ENCODE measurements around the gene ZNF552.
"Not testable (repeated sequence)": the region's sequence is repeated elsewhere in the genome, so short reads cannot be mapped to it uniquely, and the experiment has no call there.

The ZNF552 gene

GRCh38 chr19:57817976-57818375 lies 3.3 kb upstream of the ZNF552 start:
- no peak for DNase-seq

- no peak for DNase-seq
Observed at GRCh38 chr19:57816652-57817051, 1.9 kb upstream of the ZNF552 start.

- no peak for DNase-seq
Observed at GRCh38 chr19:57815247-57816075, 748 bp upstream of the ZNF552 start.

- no peak for DNase-seq
Observed at GRCh38 chr19:57813919-57814504, 701 bp downstream of the ZNF552 start.

- not testable (repeated sequence) for DNase-seq
Observed at GRCh38 chr19:57812975-57813820, 1.5 kb downstream of the ZNF552 start.

- DNase-seq: no peak
Observed at GRCh38 chr19:57812226-57812625, 2.5 kb downstream of the ZNF552 start.

- DNase-seq: not testable (repeated sequence)
Observed at GRCh38 chr19:57810410-57811295, 4.1 kb downstream of the ZNF552 start.

GRCh38 chr19:57807541-57807940 lies 7.2 kb downstream of the ZNF552 start:
- no peak for DNase-seq

GRCh38 chr19:57803594-57804325 lies 11.0 kb downstream of the ZNF552 start:
- DNase-seq: no peak

GRCh38 chr19:57803265-57803593 lies 11.5 kb downstream of the ZNF552 start:
- no peak for DNase-seq

- no peak for DNase-seq
Observed at GRCh38 chr19:57802269-57802668, 12.4 kb downstream of the ZNF552 start.

GRCh38 chr19:57800696-57801095 lies 14.0 kb downstream of the ZNF552 start:
- DNase-seq: no peak

- not testable (repeated sequence) for DNase-seq
Observed at GRCh38 chr19:57796580-57796979, 18.1 kb downstream of the ZNF552 start.

- DNase-seq: no peak
Observed at GRCh38 chr19:57789288-57789687, 25.4 kb downstream of the ZNF552 start.

- DNase-seq: no peak
Observed at GRCh38 chr19:57788114-57788692, 26.5 kb downstream of the ZNF552 start.

- DNase-seq: no peak
Observed at GRCh38 chr19:57786906-57787305, 27.8 kb downstream of the ZNF552 start.

- no peak for DNase-seq
Observed at GRCh38 chr19:57786286-57786685, 28.4 kb downstream of the ZNF552 start.

GRCh38 chr19:57779220-57779845 lies 35.4 kb downstream of the ZNF552 start:
- no peak for DNase-seq

GRCh38 chr19:57778336-57778735 lies 36.4 kb downstream of the ZNF552 start:
- no peak for DNase-seq

GRCh38 chr19:57776764-57777296 lies 37.9 kb downstream of the ZNF552 start:
- DNase-seq: no peak

GRCh38 chr19:57773488-57773887 lies 41.2 kb downstream of the ZNF552 start:
- no peak for DNase-seq

Measured in KG1 (cell line).